NCI-H748 (cell line): Measurements from ENCODE around the gene INHA.
A peak's percentile ranks its signal among the peaks of the same experiment; 100 is the strongest.

Experiments
- DNase-seq: peaks from one replicate; lab custom pipeline; 2025; ENCODE audit not compliant: unreplicated experiment; lab: John Stamatoyannopoulos, UW

Gene INHA

GRCh38 chr2:219572237-219573001 lies at the start of gene INHA:
TSS of gene INHA (plus strand) at chr2:219572310. CDS start at chr2:219572375, 65 bp downstream.
- DNase-seq, result no peak

GRCh38 chr2:219523031-219523671 lies 49.0 kb upstream of the INHA start:
- no peak for DNase-seq

GRCh38 chr2:219524817-219525216 lies 47.3 kb upstream of the INHA start:
- DNase-seq, result no peak

GRCh38 chr2:219525533-219526232 lies 46.4 kb upstream of the INHA start:
- no peak for DNase-seq

GRCh38 chr2:219526320-219527075 lies 45.6 kb upstream of the INHA start:
- no peak for DNase-seq

- peak; percentile 61 for DNase-seq
Observed at GRCh38 chr2:219527076-219527394, 45.1 kb upstream of the INHA start.

- no peak for DNase-seq
Observed at GRCh38 chr2:219527472-219527871, 44.6 kb upstream of the INHA start.

- DNase-seq, result peak; percentile 83
Observed at GRCh38 chr2:219530048-219530963, 41.8 kb upstream of the INHA start.

- DNase-seq, result no peak
Observed at GRCh38 chr2:219531639-219532377, 40.3 kb upstream of the INHA start.

- DNase-seq, result no peak
Observed at GRCh38 chr2:219532378-219532649, 39.8 kb upstream of the INHA start.

GRCh38 chr2:219533930-219534661 lies 38.0 kb upstream of the INHA start:
- DNase-seq, result no peak

GRCh38 chr2:219536425-219536824 lies 35.7 kb upstream of the INHA start:
- DNase-seq, result no peak

GRCh38 chr2:219536967-219537366 lies 35.1 kb upstream of the INHA start:
- no peak for DNase-seq

GRCh38 chr2:219537657-219538488 lies 34.2 kb upstream of the INHA start:
- DNase-seq, result no peak

- DNase-seq, result no peak
Observed at GRCh38 chr2:219538504-219538951, 33.6 kb upstream of the INHA start.

GRCh38 chr2:219538956-219539788 lies 32.9 kb upstream of the INHA start:
- no peak for DNase-seq

- no peak for DNase-seq
Observed at GRCh38 chr2:219539926-219540678, 32.0 kb upstream of the INHA start.
